IPS DF 6.9 (cell line): ENCODE data around the gene IPMK.

Experiments
- DNase-seq: peaks from one replicate; pipeline ENCODE4 v3.0.0-alpha.2; 2013; ENCODE audit warnings: low read depth, low spot score
- H3K27ac ChIP-seq: one replicate; pipeline ENCODE4 v1.5.1; 2013; ENCODE audit warnings: low read length, control low read depth
- H3K27me3 ChIP-seq: 2 replicates; pipeline ENCODE4 v1.6.1; 2013; ENCODE audit warnings: mild to moderate bottlenecking, low read length; ENCODE audit not compliant: control insufficient read depth, insufficient read depth
- H3K36me3 ChIP-seq: 2 replicates; pipeline ENCODE4 v1.6.1; 2013; ENCODE audit warnings: low read length; ENCODE audit not compliant: control insufficient read depth, insufficient read depth
- H3K4me1 ChIP-seq: 2 replicates; pipeline ENCODE4 v1.6.1; 2013; ENCODE audit warnings: low read length; ENCODE audit not compliant: control insufficient read depth, insufficient read depth
- H3K4me3 ChIP-seq: 2 replicates; pipeline ENCODE4 v1.5.1; 2013; ENCODE audit warnings: mild to moderate bottlenecking, low read length
- H3K9me3 ChIP-seq: 2 replicates; pipeline ENCODE4 v1.6.1; 2013; ENCODE audit warnings: low read length, inconsistent platforms; ENCODE audit not compliant: control insufficient read depth, insufficient read depth
- WGBS: extraction: QIAGEN DNeasy Blood & Tissue Kit; methylation state at CpG from one replicate; pipeline ENCODE4 v1.1.7; 2013; ENCODE audit warnings: mixed read lengths, missing lambda C conversion rate; ENCODE audit not compliant: insufficient read length, insufficient coverage; 5-methylcytosine and 5-hydroxymethylcytosine counted together

Gene IPMK

GRCh38 chr10:58184120-58184670, 83.5 kb downstream of the IPMK start:
- Histone ChIP-seq H3K4me1 (no peaks in the 10 kb centered on the region), H3K36me3 (no peaks in the 10 kb centered on the region), H3K4me3 (no peak overlapping the region), H3K27me3 (no peaks in the 10 kb centered on the region), H3K27ac (no peak overlapping the region), H3K9me3 (no peaks in the 10 kb centered on the region)
- no peak for DNase-seq
- WGBS: no CpG with 5 or more reads among the region's 7 CpGs

GRCh38 chr10:58180666-58181065, 87.0 kb downstream of the IPMK start:
- no CpG with 5 or more reads among the region's 6 CpGs for WGBS
- Histone ChIP-seq H3K4me3 (no peak overlapping the region), H3K9me3 (no peaks in the 10 kb centered on the region), H3K27ac (no peak overlapping the region), H3K36me3 (no peaks in the 10 kb centered on the region), H3K4me1 (no peaks in the 10 kb centered on the region), H3K27me3 (no peaks in the 10 kb centered on the region)
- no peak for DNase-seq

- Histone ChIP-seq H3K4me1 (no peaks in the 10 kb centered on the region), H3K27me3 (no peaks in the 10 kb centered on the region), H3K36me3 (no peaks in the 10 kb centered on the region), H3K9me3 (no peaks in the 10 kb centered on the region), H3K27ac (no peak overlapping the region), H3K4me3 (no peak overlapping the region)
- WGBS: no CpG with 5 or more reads among the region's 2 CpGs
- no peak for DNase-seq
Measured at GRCh38 chr10:58179238-58179637, 88.5 kb downstream of the IPMK start.

GRCh38 chr10:58178811-58179210, 88.9 kb downstream of the IPMK start:
- no peak for DNase-seq
- Histone ChIP-seq H3K4me3 (no peak overlapping the region), H3K4me1 (no peaks in the 10 kb centered on the region), H3K27me3 (no peaks in the 10 kb centered on the region), H3K27ac (no peak overlapping the region), H3K9me3 (no peaks in the 10 kb centered on the region), H3K36me3 (no peaks in the 10 kb centered on the region)
- WGBS: no CpG with 5 or more reads among the region's 1 CpG

GRCh38 chr10:58177362-58177947, 90.2 kb downstream of the IPMK start:
- Histone ChIP-seq H3K27me3 (no peaks in the 10 kb centered on the region), H3K27ac (no peak overlapping the region), H3K9me3 (no peaks in the 10 kb centered on the region), H3K36me3 (no peaks in the 10 kb centered on the region), H3K4me3 (no peak overlapping the region), H3K4me1 (no peaks in the 10 kb centered on the region)
- no CpG with 5 or more reads among the region's 3 CpGs for WGBS
- DNase-seq: no peak

GRCh38 chr10:58175990-58176900, 91.4 kb downstream of the IPMK start:
- no peaks in the 10 kb centered on the region for H3K9me3 ChIP-seq
- no peaks in the 10 kb centered on the region for H3K36me3 ChIP-seq
- no peak for DNase-seq
- H3K4me3 ChIP-seq: no peak overlapping the region
- H3K27me3 ChIP-seq: no peaks in the 10 kb centered on the region
- no peak overlapping the region for H3K27ac ChIP-seq
- no CpG with 5 or more reads among the region's 2 CpGs for WGBS
- no peaks in the 10 kb centered on the region for H3K4me1 ChIP-seq

GRCh38 chr10:58174831-58175230, 92.9 kb downstream of the IPMK start:
- DNase-seq: no peak
- Histone ChIP-seq H3K4me3 (no peak overlapping the region), H3K27me3 (no peaks in the 10 kb centered on the region), H3K36me3 (no peaks in the 10 kb centered on the region), H3K9me3 (no peaks in the 10 kb centered on the region), H3K27ac (no peak overlapping the region), H3K4me1 (no peaks in the 10 kb centered on the region)
- WGBS: no CpG with 5 or more reads among the region's 5 CpGs

GRCh38 chr10:58173391-58173790, 94.3 kb downstream of the IPMK start:
- no peaks in the 10 kb centered on the region for H3K36me3 ChIP-seq
- H3K9me3 ChIP-seq: no peaks in the 10 kb centered on the region
- WGBS: no CpG with 5 or more reads among the region's 2 CpGs
- H3K27me3 ChIP-seq: no peaks in the 10 kb centered on the region
- H3K4me3 ChIP-seq: no peak overlapping the region
- H3K27ac ChIP-seq: no peak overlapping the region
- no peak for DNase-seq
- H3K4me1 ChIP-seq: no peaks in the 10 kb centered on the region

- Histone ChIP-seq H3K36me3 (no peaks in the 10 kb centered on the region), H3K27ac (no peak overlapping the region), H3K9me3 (no peaks in the 10 kb centered on the region), H3K27me3 (no peaks in the 10 kb centered on the region), H3K4me3 (no peak overlapping the region), H3K4me1 (no peaks in the 10 kb centered on the region)
- no CpG with 5 or more reads among the region's 1 CpG for WGBS
- DNase-seq: no peak
Measured at GRCh38 chr10:58171146-58171545, 96.5 kb downstream of the IPMK start.

GRCh38 chr10:58164517-58164916, 103.2 kb downstream of the IPMK start:
- Histone ChIP-seq H3K4me3 (no peak overlapping the region), H3K9me3 (no peaks in the 10 kb centered on the region), H3K36me3 (no peaks in the 10 kb centered on the region), H3K27ac (no peak overlapping the region), H3K27me3 (no peaks in the 10 kb centered on the region), H3K4me1 (no peaks in the 10 kb centered on the region)
- DNase-seq: no peak
- WGBS: no CpG with 5 or more reads among the region's 4 CpGs
